Heart left ventricle (tissue), 16 donors: ENCODE results near the gene ZNF70. TPM values are rescaled to one million over a fixed set of nuclear protein-coding genes. Genes with fewer than 3 reads are reported as not detected.

Experiments
- ATAC-seq, 4 donors: fragments of 200-7000 bp; cut with Tn5 transposase; one replicate each; pipeline ENCODE4 v1.9.1; 2020 to 2022; ENCODE audit warnings: moderate library complexity in 4 of 4, mild to moderate bottlenecking in 3 of 4, moderate number of reproducible peaks in 1 of 4
- DNase-seq, 5 donors: peaks; one replicate each; pipeline ENCODE4 v3.0.0-alpha.2; 2020
- H3K27ac ChIP-seq, 12 donors: fragments of 200-600 bp; sonication (generic) in 4 of 12; one replicate each; pipeline versions ENCODE4 v1.5.0 to v1.8.0; 2016 to 2022; ENCODE audit warnings: mild to moderate bottlenecking in 2 of 12
- H3K27me3 ChIP-seq, 9 donors: fragments of 200-600 bp; sonication (generic) in 2 of 9; one replicate each; pipeline versions ENCODE4 v1.5.1 to v1.8.0; 2016 to 2022; ENCODE audit warnings: mild to moderate bottlenecking in 3 of 9
- H3K36me3 ChIP-seq, 9 donors: fragments of 200-600 bp; sonication (generic) in 2 of 9; one replicate each; pipeline versions ENCODE4 v1.5.0 to v1.8.0; 2018 to 2022; ENCODE audit warnings: mild to moderate bottlenecking in 2 of 9
- H3K4me1 ChIP-seq, 12 donors: fragments of 200-600 bp; sonication (generic) in 4 of 12; one replicate each; pipeline versions ENCODE4 v1.5.0 to v1.8.0; 2016 to 2022; ENCODE audit warnings: mild to moderate bottlenecking in 3 of 12
- H3K4me3 ChIP-seq, 12 donors: fragments of 200-600 bp; sonication (generic) in 4 of 12; one replicate each; pipeline versions ENCODE4 v1.5.0 to v1.8.0; 2017 to 2022; ENCODE audit warnings: mild to moderate bottlenecking in 9 of 12, moderate library complexity in 4 of 12
- H3K9me3 ChIP-seq, 12 donors: fragments of 200-600 bp; sonication (generic) in 4 of 12; one replicate each; pipeline versions ENCODE4 v1.5.0 to v1.8.0; 2016 to 2022; ENCODE audit warnings: mild to moderate bottlenecking in 1 of 12
- CTCF ChIP-seq, 12 donors: fragments of 200-600 bp; sonication (generic) in 4 of 12; IDR thresholded peaks; one replicate each; pipeline versions ENCODE4 v1.5.0 to v1.8.0; 2018 to 2022; ENCODE audit warnings: antibody characterized with exemption in 12 of 12, mild to moderate bottlenecking in 5 of 12
- POLR2A ChIP-seq, 2 donors: fragments of 450-650 bp; IDR thresholded peaks; one replicate each; pipeline ENCODE4 v1.6.1; 2017; ENCODE audit warnings: antibody characterized with exemption in 2 of 2, mild to moderate bottlenecking in 2 of 2, moderate library complexity in 2 of 2
- WGBS, 4 donors: extraction: QIAGEN DNeasy Blood & Tissue Kit in 2 of 4; methylation state at CpG; one replicate each; pipeline versions ENCODE4 v1.1.5 to v1.1.7; 2013 to 2018; 5-methylcytosine and 5-hydroxymethylcytosine counted together
- intact Hi-C, 10 donors: fragments of 100-400 bp; cut with DNase I; formaldehyde crosslinking; loops; one replicate each; pipeline versions ENCODE4 v1.11.1 to v1.14.2; 2022
- polyA plus RNA-seq, 2 donors: library from polyadenylated mRNA; stranded (reverse); fragments of 200-250 nt; gene quantifications; one replicate each; pipeline ENCODE4 v1.2.3, GENCODE V29; 2013
- total RNA-seq, 9 donors: library from RNA; depleted of rRNA in 2 of 9; stranded (reverse); fragments of >200 nt in 2 of 9; fragmentation: NEBNext Ultra II Directional in 3 of 9; extraction: Animal tissue kit (Norgen Biotek cat#: 25700) in 3 of 9; gene quantifications; one replicate each; pipeline versions ENCODE4 v1.1.0 to v1.2.4, GENCODE V29; 2016 to 2023
- donor health status: ischemic (EF 13 %, LVEDD 7.1; RV severe dilation, severe dysfunction).
- donor health status: healthy with polysubstance abuse.
- donor health status: DM: no; HTN: yes; CAD: no.
- donor health status: DM: no; HTN: no; CAD: no.
- donor health status: ischemic (EF 25% LVEDD 6.9; RV normal size, moderate dysfunction).
- donor health status: ischemic (EF 25% LVEDD 5.7; RV mildly dilated, moderate dysfunction).
- donor health status: healthy.
- donor health status: DM: yes; HTN: yes; CAD: no.
- donor health status: ischemic (EF 35%, LVEDD 5.7; RV mildly dilated, moderate dysfunction).
- donor health status: nonischemic (EF 11% LVEDD 7.7; RV severe dilation, severe dysfunction).
- donor health status: DM: yes; HTN: yes; CAD: no.
- donor health status: PGD.
- donor health status: ischemic (EF 29% LVEDD 5.4; RV normal size, mild dysfunction).
- donor health status: nonischemic (EF 23%, LVEDD 6.1; RV moderate dilation, normal function).

ZNF70 gene
- total and polyA plus RNA-seq, 11 donors: 1.6 to 4.6 (median 3.0) TPM

- no peaks in the 10 kb centered on the region for H3K27me3 ChIP-seq
- no peaks in the 10 kb centered on the region for H3K36me3 ChIP-seq
- H3K4me1 ChIP-seq: peaks cover 0 to 22% (median 8%) of the 10 kb centered on the region in 12 donors
- 91 to 95% (median 93%) methylated on average over 13 to 16 of the region's 16 CpGs for WGBS, 4 donors
- intact Hi-C loops: loop anchor here in 1 of 10 donors (5.0 kb wide), 1 partner anchor 35 kb away; no protein-coding TSS in a partner anchor
- H3K4me3 ChIP-seq: no peak overlapping the region
- TF ChIP-seq POLR2A (IDR thresholded peaks at IDR 0.05): no peak
- no peak for TF ChIP-seq CTCF (IDR thresholded peaks at IDR 0.05)
- no peak for ATAC-seq
- no peaks in the 10 kb centered on the region for H3K9me3 ChIP-seq
- DNase-seq: peak in 1 of 5 donors; percentile 44
- no peak overlapping the region for H3K27ac ChIP-seq
Observed at GRCh38 chr22:23752750-23753149, 1.8 kb upstream of the ZNF70 start.

- intact Hi-C loops: loop anchor here in 1 of 10 donors (5.0 kb wide), 1 partner anchor 35 kb away; no protein-coding TSS in a partner anchor
- whole genome bisulfite sequencing, 4 donors: 78 to 89% (median 87%) methylated on average over 9 of the region's 9 CpGs
- Histone ChIP-seq H3K27me3 (no peaks in the 10 kb centered on the region), H3K36me3 (no peaks in the 10 kb centered on the region), H3K27ac (no peak overlapping the region), H3K9me3 (no peaks in the 10 kb centered on the region), H3K4me1 (peaks cover 0 to 22% (median 8%) of the 10 kb centered on the region in 12 donors), H3K4me3 (no peak overlapping the region)
- DNase-seq: peak in 1 of 5 donors; percentile 48
- no peak for TF ChIP-seq CTCF (IDR thresholded peaks at IDR 0.05)
- TF ChIP-seq POLR2A (IDR thresholded peaks at IDR 0.05): no peak
- no peak for ATAC-seq
Observed at GRCh38 chr22:23752090-23752691, 1.3 kb upstream of the ZNF70 start.

- Histone ChIP-seq H3K4me3 (peak overlapping the region; percentile 46 to 81 (median 71)), H3K9me3 (no peaks in the 10 kb centered on the region), H3K4me1 (peaks cover 0 to 22% (median 8%) of the 10 kb centered on the region in 12 donors), H3K27me3 (no peaks in the 10 kb centered on the region), H3K27ac (peak overlapping the region; percentile 63 to 92 (median 86)), H3K36me3 (no peaks in the 10 kb centered on the region)
- 19 to 41% (median 36%) methylated on average over 16 to 22 of the region's 22 CpGs for WGBS, 4 donors
- intact Hi-C loops: loop anchor here in 1 of 10 donors (5.0 kb wide), 1 partner anchor 34 kb away; no protein-coding TSS in a partner anchor
- TF ChIP-seq POLR2A (IDR thresholded peaks at IDR 0.05) (no peak), CTCF (IDR thresholded peaks at IDR 0.05) (no peak)
- DNase-seq: peak in 1 of 5 donors; percentile 44
- ATAC-seq: peak; percentile 8 to 50 (median 44)
Observed at GRCh38 chr22:23751441-23751996, 607 bp upstream of the ZNF70 start.

GRCh38 chr22:23750367-23750713, 572 bp downstream of the ZNF70 start:
- 31 to 38% (median 34%) methylated on average over 5 of the region's 5 CpGs for WGBS, 4 donors
- ATAC-seq: no peak
- intact Hi-C loops: loop anchor here in 1 of 10 donors (5.0 kb wide), 1 partner anchor 33 kb away; no protein-coding TSS in a partner anchor

More at GRCh38 chr22:23750367-23750713, 572 bp downstream of the ZNF70 start:
- DNase-seq: no peak
- peaks cover 0 to 22% (median 8%) of the 10 kb centered on the region in 12 donors for H3K4me1 ChIP-seq
- peak overlapping the region in 11 of 12 donors; percentile 63 to 92 (median 87) for H3K27ac ChIP-seq
- no peaks in the 10 kb centered on the region for H3K9me3 ChIP-seq
- H3K4me3 ChIP-seq: peak overlapping the region; percentile 46 to 81 (median 71)
- peaks cover 0 to 2% (median 0%) of the 10 kb centered on the region in 9 donors for H3K36me3 ChIP-seq
- no peak for TF ChIP-seq POLR2A (IDR thresholded peaks at IDR 0.05)
- TF ChIP-seq CTCF (IDR thresholded peaks at IDR 0.05): no peak
- no peaks in the 10 kb centered on the region for H3K27me3 ChIP-seq
